ENCODE measurements around the gene MYZAP. TPM values are rescaled to one million over a fixed set of nuclear protein-coding genes. Genes with fewer than 3 reads are reported as not detected.

MYZAP gene
- polyA plus RNA-seq, 1 donor from 2014 or later = not detected

DNA sequence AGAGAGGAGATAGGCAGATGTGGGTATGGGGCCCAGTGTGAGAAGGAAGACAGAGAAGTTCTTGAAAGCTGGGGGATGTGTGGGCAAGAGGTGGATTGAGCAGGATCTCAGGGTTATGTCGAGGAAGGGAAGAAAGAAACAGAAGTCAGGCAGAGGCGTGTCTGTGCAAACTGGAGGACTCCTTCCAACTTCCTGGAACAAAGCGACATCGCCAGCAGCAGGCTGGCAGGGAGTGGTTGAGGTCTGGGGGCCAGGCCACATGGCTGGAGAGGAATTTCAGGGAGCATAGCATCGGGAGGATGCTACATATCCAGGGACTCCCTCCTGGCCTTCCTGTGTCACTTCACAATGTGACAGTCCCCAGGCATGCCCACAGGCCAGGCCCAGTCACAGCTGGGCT is 42.9 kb upstream of the MYZAP start:
- H3K27ac ChIP-seq (ENCODE audit: low read length) = no peak overlapping the region

DNA sequence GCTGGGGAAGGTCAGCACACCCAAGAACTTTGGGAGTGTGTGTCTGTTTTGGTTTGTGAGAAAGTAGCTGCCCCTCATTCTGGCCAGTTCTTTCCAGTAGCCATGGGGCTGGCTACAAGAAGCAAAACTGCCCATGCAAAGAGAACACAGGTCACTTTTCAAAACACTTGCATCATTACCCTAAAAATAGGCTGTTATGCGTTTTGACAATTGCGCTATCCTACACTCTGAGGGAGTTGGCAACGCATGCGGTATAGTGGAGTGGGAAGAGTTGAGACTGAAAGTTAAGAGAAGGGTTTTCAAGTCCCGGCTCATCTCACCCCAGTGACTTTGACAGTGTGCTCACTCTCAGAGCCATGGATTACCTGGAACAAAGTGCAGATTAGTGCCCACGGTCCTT is 41.8 kb upstream of the MYZAP start:
- Histone ChIP-seq H3K9me3 (ENCODE audit: low read length) (no peaks in the 10 kb centered on the region), H3K27ac (ENCODE audit: low read length) (no peak overlapping the region), H3K36me3 (ENCODE audit: insufficient read depth, low read length) (no peaks in the 10 kb centered on the region), H2AFZ (ENCODE audit: low read depth, low read length) (no peak overlapping the region), H3K4me2 (ENCODE audit: low read length) (no peak overlapping the region), H3K79me2 (replicated peaks; ENCODE audit: insufficient read depth, low read length) (no peaks in the 10 kb centered on the region), H3K4me3 (ENCODE audit: low read length) (no peak overlapping the region), H3F3A (ENCODE audit: insufficient read depth, low read length, poor library complexity, severe bottlenecking) (no peaks in the 10 kb centered on the region), H3K9ac (ENCODE audit: low read length) (no peak overlapping the region), H4K20me1 (ENCODE audit: insufficient read depth) (no peaks in the 10 kb centered on the region), H3K27me3 (ENCODE audit: insufficient read depth, low read depth, low read length) (no peaks in the 10 kb centered on the region), H3K9me2 (ENCODE audit: insufficient read depth, low read length) (no peaks in the 10 kb centered on the region)
- TF ChIP-seq TAF1 (IDR thresholded peaks at IDR 0.05; ENCODE audit: low read depth) (no peak), RAD21 (conservative IDR thresholded peaks at IDR 0.05) (no peak), MXI1 (conservative IDR thresholded peaks at IDR 0.05; ENCODE audit: poor library complexity, severe bottlenecking) (no peak), EZH2 (IDR thresholded peaks at IDR 0.05; ENCODE audit: borderline replicate concordance, insufficient read depth, low read length, poor library complexity, severe bottlenecking) (no peak)
- TF ChIP-seq, protein P1, sequence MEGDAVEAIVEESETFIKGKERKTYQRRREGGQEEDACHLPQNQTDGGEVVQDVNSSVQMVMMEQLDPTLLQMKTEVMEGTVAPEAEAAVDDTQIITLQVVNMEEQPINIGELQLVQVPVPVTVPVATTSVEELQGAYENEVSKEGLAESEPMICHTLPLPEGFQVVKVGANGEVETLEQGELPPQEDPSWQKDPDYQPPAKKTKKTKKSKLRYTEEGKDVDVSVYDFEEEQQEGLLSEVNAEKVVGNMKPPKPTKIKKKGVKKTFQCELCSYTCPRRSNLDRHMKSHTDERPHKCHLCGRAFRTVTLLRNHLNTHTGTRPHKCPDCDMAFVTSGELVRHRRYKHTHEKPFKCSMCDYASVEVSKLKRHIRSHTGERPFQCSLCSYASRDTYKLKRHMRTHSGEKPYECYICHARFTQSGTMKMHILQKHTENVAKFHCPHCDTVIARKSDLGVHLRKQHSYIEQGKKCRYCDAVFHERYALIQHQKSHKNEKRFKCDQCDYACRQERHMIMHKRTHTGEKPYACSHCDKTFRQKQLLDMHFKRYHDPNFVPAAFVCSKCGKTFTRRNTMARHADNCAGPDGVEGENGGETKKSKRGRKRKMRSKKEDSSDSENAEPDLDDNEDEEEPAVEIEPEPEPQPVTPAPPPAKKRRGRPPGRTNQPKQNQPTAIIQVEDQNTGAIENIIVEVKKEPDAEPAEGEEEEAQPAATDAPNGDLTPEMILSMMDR (IDR thresholded peaks at IDR 0.05; ENCODE audit: poor library complexity, severe bottlenecking) = no peak

More for the DNA sequence above, 42.9 kb upstream of the MYZAP start:
- Histone ChIP-seq H3K4me3 (ENCODE audit: low read length) (no peak overlapping the region), H2AFZ (ENCODE audit: low read depth, low read length) (no peak overlapping the region), H3K36me3 (ENCODE audit: insufficient read depth, low read length) (no peaks in the 10 kb centered on the region), H4K20me1 (ENCODE audit: insufficient read depth) (no peaks in the 10 kb centered on the region), H3K9ac (ENCODE audit: low read length) (no peak overlapping the region), H3K4me2 (ENCODE audit: low read length) (no peak overlapping the region), H3K27me3 (ENCODE audit: insufficient read depth, low read depth, low read length) (no peaks in the 10 kb centered on the region), H3K79me2 (replicated peaks; ENCODE audit: insufficient read depth, low read length) (no peaks in the 10 kb centered on the region), H3K9me2 (ENCODE audit: insufficient read depth, low read length) (no peaks in the 10 kb centered on the region), H3F3A (ENCODE audit: insufficient read depth, low read length, poor library complexity, severe bottlenecking) (no peaks in the 10 kb centered on the region), H3K9me3 (ENCODE audit: low read length) (no peaks in the 10 kb centered on the region)
- TF ChIP-seq, protein P1 (IDR thresholded peaks at IDR 0.05; ENCODE audit: poor library complexity, severe bottlenecking) = no peak
- TF ChIP-seq EZH2 (IDR thresholded peaks at IDR 0.05; ENCODE audit: borderline replicate concordance, insufficient read depth, low read length, poor library complexity, severe bottlenecking) = no peak
- TF ChIP-seq TAF1 (IDR thresholded peaks at IDR 0.05; ENCODE audit: low read depth) = no peak
- TF ChIP-seq POLR2AphosphoS5 (IDR thresholded peaks at IDR 0.05) = no peak
- no peak for TF ChIP-seq MXI1 (conservative IDR thresholded peaks at IDR 0.05; ENCODE audit: poor library complexity, severe bottlenecking)
- no peak for TF ChIP-seq EP300 (conservative IDR thresholded peaks at IDR 0.05; ENCODE audit: poor library complexity, severe bottlenecking)
- no peak for TF ChIP-seq RAD21 (conservative IDR thresholded peaks at IDR 0.05)
- TF ChIP-seq SMC3 (conservative IDR thresholded peaks at IDR 0.05; ENCODE audit: poor library complexity) = no peak
- TF ChIP-seq, protein P2, sequence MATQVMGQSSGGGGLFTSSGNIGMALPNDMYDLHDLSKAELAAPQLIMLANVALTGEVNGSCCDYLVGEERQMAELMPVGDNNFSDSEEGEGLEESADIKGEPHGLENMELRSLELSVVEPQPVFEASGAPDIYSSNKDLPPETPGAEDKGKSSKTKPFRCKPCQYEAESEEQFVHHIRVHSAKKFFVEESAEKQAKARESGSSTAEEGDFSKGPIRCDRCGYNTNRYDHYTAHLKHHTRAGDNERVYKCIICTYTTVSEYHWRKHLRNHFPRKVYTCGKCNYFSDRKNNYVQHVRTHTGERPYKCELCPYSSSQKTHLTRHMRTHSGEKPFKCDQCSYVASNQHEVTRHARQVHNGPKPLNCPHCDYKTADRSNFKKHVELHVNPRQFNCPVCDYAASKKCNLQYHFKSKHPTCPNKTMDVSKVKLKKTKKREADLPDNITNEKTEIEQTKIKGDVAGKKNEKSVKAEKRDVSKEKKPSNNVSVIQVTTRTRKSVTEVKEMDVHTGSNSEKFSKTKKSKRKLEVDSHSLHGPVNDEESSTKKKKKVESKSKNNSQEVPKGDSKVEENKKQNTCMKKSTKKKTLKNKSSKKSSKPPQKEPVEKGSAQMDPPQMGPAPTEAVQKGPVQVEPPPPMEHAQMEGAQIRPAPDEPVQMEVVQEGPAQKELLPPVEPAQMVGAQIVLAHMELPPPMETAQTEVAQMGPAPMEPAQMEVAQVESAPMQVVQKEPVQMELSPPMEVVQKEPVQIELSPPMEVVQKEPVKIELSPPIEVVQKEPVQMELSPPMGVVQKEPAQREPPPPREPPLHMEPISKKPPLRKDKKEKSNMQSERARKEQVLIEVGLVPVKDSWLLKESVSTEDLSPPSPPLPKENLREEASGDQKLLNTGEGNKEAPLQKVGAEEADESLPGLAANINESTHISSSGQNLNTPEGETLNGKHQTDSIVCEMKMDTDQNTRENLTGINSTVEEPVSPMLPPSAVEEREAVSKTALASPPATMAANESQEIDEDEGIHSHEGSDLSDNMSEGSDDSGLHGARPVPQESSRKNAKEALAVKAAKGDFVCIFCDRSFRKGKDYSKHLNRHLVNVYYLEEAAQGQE (IDR thresholded peaks at IDR 0.05; ENCODE audit: borderline replicate concordance) = no peak
